Measurements from ENCODE around the gene ANKRD29.

DNA sequence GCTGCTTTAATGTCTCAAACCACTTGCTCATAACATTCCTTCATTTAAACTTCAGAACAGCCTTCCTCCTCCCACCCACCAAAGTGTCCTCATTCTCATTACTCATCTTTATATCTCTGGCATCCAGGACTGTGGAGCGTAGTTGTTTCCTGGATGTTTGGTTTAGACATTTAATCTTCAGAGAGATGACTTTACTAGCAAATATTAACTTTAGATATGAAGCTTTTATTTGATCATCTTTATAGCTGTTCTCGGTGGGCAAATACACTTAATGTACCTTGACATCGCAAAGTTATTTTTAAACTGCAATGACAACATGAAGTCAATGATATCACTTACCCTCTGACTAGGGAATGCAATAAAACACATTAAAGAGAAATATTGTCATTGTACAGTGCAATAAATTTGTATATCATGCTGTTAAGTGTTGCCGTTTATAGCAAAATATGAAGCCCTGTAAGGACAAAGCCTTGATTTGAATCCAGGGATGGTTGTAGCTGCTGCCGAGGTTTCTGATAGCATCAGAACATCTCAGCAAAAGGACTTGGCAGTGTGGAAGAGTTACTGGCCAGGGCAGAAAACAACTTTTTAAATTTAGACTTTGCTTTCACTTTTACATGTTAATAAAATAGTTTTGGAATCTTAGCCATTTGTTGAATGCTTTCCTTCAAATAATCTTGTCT is 21.9 kb upstream of the ANKRD29 start:
- TF ChIP-seq YY1 (IDR thresholded peaks at IDR 0.05; ENCODE audit: low read depth, low read length) (no peak), SRF (IDR thresholded peaks at IDR 0.05; ENCODE audit: low read depth in 2 of 2, low read length in 2 of 2) (no peak), POLR2A (IDR thresholded peaks at IDR 0.05; ENCODE audit: low read depth, low read length) (no peak), TAF1 (IDR thresholded peaks at IDR 0.05; ENCODE audit: borderline replicate concordance, low read depth, low read length) (no peak)
- TF ChIP-seq, protein P1, sequence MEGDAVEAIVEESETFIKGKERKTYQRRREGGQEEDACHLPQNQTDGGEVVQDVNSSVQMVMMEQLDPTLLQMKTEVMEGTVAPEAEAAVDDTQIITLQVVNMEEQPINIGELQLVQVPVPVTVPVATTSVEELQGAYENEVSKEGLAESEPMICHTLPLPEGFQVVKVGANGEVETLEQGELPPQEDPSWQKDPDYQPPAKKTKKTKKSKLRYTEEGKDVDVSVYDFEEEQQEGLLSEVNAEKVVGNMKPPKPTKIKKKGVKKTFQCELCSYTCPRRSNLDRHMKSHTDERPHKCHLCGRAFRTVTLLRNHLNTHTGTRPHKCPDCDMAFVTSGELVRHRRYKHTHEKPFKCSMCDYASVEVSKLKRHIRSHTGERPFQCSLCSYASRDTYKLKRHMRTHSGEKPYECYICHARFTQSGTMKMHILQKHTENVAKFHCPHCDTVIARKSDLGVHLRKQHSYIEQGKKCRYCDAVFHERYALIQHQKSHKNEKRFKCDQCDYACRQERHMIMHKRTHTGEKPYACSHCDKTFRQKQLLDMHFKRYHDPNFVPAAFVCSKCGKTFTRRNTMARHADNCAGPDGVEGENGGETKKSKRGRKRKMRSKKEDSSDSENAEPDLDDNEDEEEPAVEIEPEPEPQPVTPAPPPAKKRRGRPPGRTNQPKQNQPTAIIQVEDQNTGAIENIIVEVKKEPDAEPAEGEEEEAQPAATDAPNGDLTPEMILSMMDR (IDR thresholded peaks at IDR 0.05 in 2 of 3, conservative IDR thresholded peaks at IDR 0.05 in 1 of 3; ENCODE audit: control insufficient read depth in 2 of 3, extremely low read depth in 1 of 3, insufficient read depth in 1 of 3, low read depth in 3 of 3, low read length in 3 of 3), result no peak
